ENCODE measurements around the gene CAMTA1.

Gene CAMTA1

GRCh38 chr1:7642418-7642704 is 857.1 kb downstream of the CAMTA1 start:
- no peak for DNase-seq

DNA sequence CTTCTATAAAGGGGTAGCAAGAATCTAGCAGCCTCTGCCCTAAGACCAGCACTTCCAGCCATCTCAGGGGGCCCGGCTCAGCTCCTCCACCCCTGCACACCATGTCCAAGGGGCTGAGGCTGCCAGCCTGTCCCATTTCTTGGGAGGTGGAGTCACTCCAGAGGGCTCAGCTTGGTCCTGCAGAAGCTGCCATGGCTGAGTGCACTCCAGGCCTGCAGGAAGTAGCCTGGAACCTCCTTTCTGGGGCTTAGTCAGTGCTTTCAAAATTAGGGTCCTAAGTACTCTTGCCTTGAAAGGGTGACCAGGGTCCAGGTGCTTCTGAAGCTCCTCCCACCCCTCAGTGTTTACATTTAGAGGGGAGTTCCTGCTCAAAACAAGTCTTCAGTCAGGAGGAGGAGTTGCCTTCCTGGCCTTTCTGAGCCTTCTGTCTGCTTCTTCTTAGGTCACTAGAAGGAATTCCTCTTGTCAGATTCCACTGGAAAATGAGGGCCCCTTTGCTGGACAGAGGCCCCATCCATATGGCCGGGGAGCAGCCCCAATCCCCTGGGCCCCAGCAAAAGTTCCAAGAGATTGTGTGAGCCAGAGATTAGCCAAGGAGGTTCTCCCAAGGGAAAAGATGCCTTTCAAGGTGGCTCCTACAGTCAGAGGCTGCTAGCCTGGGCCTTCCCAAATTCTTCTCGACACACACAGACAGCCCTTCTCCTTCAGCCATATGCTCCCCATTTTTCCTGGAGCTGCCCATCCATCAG is 857.7 kb downstream of the CAMTA1 start:
- DNase-seq = no peak

GRCh38 chr1:7643530-7643929 is 858.3 kb downstream of the CAMTA1 start:
- no peak for DNase-seq

- DNase-seq = no peak
These were observed 858.8 kb downstream of the CAMTA1 start for GRCh38 chr1:7644086-7644485.

DNA sequence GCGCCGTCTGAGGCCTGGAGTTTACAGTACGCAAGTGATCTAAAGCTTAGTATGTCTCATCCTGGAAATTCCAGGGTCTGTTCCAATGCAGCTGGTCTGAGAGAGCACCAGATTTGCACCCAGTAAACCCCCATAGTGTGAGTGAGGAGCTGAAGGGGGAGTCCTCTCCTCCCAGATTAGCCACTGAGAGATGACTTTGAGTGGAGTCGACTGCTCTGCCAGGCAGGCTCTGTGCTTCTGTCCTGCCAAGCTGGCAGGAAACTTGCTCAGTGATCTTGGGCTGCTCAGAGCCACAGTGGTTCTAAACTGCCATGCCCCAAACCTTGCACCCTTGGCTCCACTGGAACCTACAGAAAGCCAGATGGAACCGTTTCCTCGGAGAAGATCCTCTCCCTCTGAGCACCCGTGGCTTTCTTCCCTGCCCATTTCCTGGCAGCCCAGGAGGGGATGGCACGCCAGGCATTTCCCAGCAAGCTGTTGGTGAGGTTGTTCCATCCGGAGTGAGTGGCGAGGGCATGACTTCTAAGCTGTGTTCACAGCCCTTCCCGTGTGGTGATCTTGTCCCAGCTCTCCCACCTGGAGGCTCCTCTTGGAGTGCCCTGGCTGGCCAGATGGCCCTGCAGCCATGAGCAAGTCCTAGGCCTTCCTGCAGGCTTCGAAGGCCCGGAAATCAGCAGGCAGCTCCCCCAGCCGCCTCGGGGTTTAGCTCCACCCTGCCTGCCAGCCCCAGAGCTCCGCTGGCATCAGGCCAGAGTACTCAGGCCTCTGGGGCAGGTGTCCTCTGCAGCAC is 859.9 kb downstream of the CAMTA1 start:
- no peak for DNase-seq

GRCh38 chr1:7645751-7646048 is 860.4 kb downstream of the CAMTA1 start:
- no peak for DNase-seq

DNA sequence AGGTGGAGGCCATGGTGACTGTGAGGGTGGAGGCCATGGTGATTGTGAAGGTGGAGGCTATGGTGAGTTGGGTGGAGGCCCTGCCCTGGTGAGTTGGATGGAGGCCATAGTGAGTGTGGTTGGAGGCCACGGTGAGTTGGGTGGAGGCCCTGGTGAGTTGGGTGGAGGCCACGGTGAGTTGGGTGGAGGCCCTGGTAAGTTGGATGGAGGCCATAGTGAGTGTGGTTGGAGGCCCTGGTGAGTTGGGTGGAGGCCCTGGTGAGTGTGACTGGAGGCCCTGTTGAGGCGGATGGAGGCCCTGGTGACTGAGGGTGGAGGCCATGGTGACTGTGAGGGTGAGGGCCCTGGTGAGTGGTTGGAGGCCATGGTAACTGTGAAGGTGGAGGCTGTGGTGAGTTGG is 860.9 kb downstream of the CAMTA1 start:
- no peak for DNase-seq

DNA sequence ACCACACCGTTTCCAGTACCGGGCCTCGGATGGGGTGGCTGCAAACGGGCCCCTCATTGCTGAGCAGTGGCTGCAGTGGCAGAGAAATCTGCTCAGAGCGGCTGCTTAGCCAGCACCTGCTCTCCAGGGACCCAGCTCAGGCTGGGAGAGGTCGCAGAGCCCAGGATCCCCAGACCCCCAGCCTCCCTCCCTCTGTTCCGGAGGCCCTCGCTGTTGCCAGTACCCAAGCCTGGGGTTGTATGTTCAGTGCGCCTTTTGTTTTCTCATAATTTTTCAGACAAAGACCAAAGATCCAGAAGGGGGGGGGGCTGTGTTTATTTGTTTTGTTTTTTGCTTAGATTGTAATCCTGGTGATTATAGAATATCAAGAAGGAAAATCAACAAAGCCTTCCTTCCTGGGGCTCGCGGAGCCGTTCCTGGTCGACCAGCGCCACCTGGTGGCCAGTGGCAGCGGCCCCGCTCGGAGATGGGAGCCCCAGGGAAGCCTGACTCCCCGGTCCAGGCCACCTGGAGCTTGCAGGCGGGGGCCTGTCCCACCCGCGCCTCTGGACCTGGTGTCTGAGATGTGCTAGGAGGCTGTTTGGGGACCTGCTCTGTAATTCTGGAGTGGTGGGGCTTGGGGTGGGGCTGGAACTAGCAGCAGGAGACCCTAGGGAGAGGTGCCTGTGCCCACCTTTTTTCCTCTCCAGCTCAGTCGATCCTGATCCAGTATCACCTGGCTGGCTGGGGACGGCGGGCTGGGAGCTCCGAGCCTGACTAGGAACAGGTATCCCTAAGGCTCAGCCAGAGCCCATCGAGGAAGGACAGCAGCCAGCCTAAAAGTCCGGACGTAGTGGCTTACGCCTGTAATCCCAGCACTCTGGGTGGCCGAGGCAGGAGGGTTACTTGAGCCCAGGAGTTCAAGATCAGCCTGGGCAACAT is 862.0 kb downstream of the CAMTA1 start:
- DNase-seq = peak; percentile 61

DNA sequence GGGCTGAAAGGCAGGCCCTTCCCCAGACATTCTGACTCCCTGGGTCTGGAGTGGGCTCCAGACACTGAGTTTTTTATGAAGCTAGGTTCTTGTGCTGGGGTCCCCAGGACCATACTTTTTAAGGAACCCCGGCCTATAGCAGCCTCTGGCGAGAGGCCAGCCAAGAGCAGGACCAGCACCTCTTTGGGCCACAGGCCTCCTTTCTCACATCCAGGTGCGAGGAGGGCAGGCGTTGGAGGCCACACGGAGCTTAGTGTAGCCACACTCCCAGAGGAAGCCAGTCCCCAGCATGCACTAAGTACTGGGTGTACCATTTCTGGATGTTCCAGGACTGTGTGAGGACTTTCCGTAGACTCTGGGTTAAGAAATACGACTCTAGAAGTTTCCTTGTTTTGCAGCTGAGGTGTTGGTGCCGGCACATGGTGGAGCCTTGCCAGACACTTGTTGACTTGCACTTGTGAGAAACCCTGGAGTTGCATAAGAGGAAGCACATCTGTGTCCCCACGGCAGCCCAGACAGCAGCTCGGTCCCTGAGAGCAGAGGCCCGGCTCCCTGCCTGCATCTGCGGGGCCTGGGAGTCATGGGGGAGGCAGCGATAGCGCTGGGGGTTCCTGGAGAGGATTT is 863.6 kb downstream of the CAMTA1 start:
- DNase-seq = no peak

GRCh38 chr1:7650801-7651200 is 865.5 kb downstream of the CAMTA1 start:
- DNase-seq = no peak

GRCh38 chr1:7651203-7651602 is 865.9 kb downstream of the CAMTA1 start:
- no peak for DNase-seq

- no peak for DNase-seq
These were observed 866.8 kb downstream of the CAMTA1 start for GRCh38 chr1:7652061-7652460.

- DNase-seq = no peak
These were observed 867.4 kb downstream of the CAMTA1 start for GRCh38 chr1:7652515-7653098.

- DNase-seq = no peak
These were observed 869.5 kb downstream of the CAMTA1 start for GRCh38 chr1:7654725-7655124.

DNA sequence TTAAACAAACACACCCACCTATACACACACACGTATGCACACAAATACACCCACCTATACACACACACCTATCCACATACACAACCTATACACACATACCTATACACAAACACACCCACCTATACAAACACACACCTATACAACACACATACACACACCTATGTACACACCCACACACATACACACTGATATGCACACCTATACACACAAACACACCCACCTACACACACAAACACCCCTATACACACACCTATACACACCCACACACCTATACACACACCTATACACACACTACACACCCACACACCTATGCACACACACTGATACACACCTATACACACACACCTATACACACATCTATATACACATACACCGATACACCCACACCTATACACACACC is 870.1 kb downstream of the CAMTA1 start:
- no peak for DNase-seq

DNA sequence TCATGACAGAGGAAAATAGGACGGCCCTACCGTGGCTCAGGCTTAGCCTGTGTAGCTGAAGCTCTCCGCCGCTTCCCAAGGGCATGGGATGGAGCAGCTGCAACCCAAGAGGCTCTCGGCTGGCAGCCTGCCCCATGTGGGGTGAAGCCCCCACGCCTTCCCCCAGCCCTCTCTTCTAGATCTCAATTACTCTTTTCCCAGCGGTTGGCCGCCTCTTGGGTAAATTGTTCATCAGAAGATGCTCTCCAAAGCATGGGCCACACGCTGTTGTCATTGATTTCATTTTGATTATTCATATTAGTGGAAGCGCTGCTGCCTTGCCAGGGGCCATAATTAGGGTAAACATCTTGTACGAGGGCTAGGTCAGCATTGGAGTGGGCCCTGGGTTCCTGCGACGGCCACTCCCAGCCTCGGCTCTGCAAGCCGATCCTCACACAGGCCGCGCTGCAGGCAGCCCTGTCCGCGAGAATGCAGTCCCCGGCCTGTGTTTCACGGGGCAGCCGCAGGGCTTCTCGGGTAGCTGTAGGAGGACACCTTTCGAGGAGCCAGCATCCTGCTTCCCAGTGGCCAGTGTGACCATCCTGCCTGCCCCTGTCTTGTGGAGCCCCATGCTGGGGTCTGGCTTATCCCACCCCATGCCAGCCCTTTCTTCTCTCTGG is 871.4 kb downstream of the CAMTA1 start:
- no peak for DNase-seq

DNA sequence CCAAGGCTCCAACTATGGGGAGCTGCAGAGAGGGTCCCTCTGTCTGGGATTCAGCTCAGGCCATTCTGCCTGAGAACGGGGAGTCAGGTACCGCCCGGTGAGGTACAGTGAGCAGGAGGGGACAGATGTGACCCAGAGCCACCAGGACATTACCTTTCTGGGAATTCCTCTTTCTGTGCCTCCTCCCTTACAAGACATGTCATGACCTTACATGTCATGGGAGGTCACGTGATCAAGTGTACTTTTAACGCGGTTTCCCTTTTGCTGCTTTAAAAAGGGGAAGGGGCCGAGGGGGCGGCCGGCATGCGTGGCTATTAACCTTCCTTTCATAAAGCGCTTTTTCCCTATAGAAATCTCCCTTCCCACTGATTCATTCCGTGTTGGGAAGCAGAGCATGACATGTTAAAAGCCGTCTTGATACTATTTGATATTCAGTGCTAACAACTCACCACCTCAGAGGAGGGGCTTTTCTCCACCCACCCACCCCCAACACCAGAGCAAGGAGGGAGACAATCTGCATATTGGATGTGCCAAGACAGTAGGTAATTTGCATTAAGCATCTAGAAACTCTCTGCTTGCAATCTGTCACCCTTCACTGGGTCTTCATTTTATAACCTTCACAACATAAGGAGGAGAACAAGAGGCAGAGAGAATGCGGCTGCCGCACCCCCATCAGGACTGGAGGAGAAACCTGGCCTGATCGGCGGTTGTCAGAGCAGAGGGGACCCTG is 872.2 kb downstream of the CAMTA1 start:
- DNase-seq = no peak

- DNase-seq = no peak
These were observed 872.8 kb downstream of the CAMTA1 start for GRCh38 chr1:7658099-7658498.

DNA sequence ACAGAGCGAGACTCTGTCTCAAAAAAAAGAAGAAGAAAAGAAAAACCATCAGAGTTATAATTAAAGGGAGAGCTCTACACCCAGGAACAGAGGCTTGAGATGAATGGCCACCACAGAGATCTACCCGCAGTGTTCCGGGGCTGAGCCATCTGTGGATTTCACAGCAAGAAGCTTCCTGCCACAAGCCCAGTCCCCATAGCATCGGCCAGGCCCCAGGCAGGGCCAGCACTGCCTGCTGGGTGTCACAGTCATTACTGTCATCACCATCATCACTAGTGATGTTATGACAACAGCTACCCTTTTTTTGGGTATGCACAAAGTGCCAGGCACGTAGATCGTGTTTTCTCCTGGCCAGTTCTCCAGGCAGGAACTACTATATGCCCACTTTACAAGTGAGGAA is 874.3 kb downstream of the CAMTA1 start:
- no peak for DNase-seq

DNA sequence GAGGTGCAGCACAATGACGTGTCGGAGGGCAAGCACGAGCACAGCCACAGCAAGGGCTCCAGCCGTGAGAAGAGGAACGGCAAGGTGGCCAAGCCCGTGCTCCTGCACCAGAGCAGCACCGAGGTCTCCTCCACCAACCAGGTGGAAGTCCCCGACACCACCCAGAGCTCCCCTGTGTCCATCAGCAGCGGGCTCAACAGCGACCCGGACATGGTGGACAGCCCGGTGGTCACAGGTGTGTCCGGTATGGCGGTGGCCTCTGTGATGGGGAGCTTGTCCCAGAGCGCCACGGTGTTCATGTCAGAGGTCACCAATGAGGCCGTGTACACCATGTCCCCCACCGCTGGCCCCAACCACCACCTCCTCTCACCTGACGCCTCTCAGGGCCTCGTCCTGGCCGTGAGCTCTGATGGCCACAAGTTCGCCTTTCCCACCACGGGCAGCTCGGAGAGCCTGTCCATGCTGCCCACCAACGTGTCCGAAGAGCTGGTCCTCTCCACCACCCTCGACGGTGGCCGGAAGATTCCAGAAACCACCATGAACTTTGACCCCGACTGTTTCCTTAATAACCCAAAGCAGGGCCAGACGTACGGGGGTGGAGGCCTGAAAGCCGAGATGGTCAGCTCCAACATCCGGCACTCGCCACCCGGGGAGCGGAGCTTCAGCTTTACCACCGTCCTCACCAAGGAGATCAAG is 878.3 kb downstream of the CAMTA1 start:
- no peak for DNase-seq

Measured in effector CD4-positive, alpha-beta T cell (primary cell).